Thymus (tissue), 11 donors: ENCODE measurements around the gene STYXL1. TPM values are rescaled to one million over a fixed set of nuclear protein-coding genes. Genes with fewer than 3 reads are reported as not detected.

ENCODE experiments used
- DNase-seq, 9 donors: peaks; one replicate each; pipeline ENCODE4 v3.0.0-alpha.2; 2013; ENCODE audit warnings: low spot score in 9 of 9, low read depth in 6 of 9, missing footprints in 1 of 9
- H3K27ac ChIP-seq, 2 donors: one replicate each; pipeline ENCODE4 v1.5.1; 2013; ENCODE audit warnings: control low read depth in 1 of 2, low read depth in 1 of 2, low read length in 1 of 2, mild to moderate bottlenecking in 1 of 2, moderate library complexity in 1 of 2
- H3K27me3 ChIP-seq, 2 donors: one replicate each; pipeline ENCODE4 v1.5.1; 2013; ENCODE audit warnings: low read length in 1 of 2; ENCODE audit not compliant: control insufficient read depth in 2 of 2, insufficient read depth in 1 of 2
- H3K36me3 ChIP-seq, 2 donors: one replicate each; pipeline ENCODE4 v1.5.1; 2013; ENCODE audit warnings: low read length in 1 of 2, mild to moderate bottlenecking in 1 of 2, moderate library complexity in 1 of 2; ENCODE audit not compliant: control insufficient read depth in 2 of 2, insufficient read depth in 2 of 2
- H3K4me1 ChIP-seq, 2 donors: one replicate each; pipeline ENCODE4 v1.5.1; 2013; ENCODE audit warnings: low read length in 2 of 2; ENCODE audit not compliant: control insufficient read depth in 2 of 2, insufficient read depth in 2 of 2
- H3K4me3 ChIP-seq, 2 donors: one replicate each; pipeline ENCODE4 v1.5.1; 2013; ENCODE audit warnings: low read length in 2 of 2, control low read depth in 1 of 2, mild to moderate bottlenecking in 1 of 2
- H3K9me3 ChIP-seq, 2 donors: one replicate each; pipeline ENCODE4 v1.5.1; 2013; ENCODE audit warnings: low read length in 1 of 2, mild to moderate bottlenecking in 1 of 2; ENCODE audit not compliant: control insufficient read depth in 2 of 2, insufficient read depth in 1 of 2
- WGBS: extraction: QIAGEN DNeasy Blood & Tissue Kit; methylation state at CpG from one replicate; pipeline ENCODE4 v1.1.7; 2013; 5-methylcytosine and 5-hydroxymethylcytosine counted together
- polyA plus RNA-seq: library from polyadenylated mRNA; stranded (reverse); fragments of 200-250 nt; gene quantifications from one replicate; pipeline ENCODE4 v1.2.3, GENCODE V29; 2013
- total RNA-seq: library from RNA; stranded (reverse); fragments of 120-200 nt; gene quantifications from one replicate; pipeline ENCODE4 v1.2.4, GENCODE V29; 2013
- donor health status: healthy.

The STYXL1 gene
- total and polyA plus RNA-seq, 2 donors: 36.9 to 55.9 TPM

DNA sequence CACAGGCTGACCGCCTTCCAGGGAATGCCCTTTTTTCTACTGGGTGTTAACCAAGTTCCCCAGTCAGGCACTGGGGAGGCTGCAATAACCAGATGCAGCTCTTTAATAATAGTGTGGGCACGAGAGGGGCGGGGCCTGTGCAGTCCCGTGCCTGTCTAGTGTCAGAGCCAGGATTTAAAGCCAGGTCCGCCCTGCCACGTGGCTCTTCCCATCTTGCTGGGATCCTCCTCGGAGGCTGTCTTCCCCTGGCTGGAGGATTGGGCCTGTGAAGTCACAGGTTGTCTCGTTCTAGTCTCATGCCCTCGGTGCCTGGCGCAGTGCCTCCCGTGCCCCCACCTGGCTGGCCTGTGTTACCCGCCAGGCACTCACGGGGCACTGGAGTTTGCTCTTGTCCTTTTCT lies 78.6 kb downstream of the STYXL1 start:
- H3K4me3 ChIP-seq: no peak overlapping the region
- no peaks in the 10 kb centered on the region for H3K9me3 ChIP-seq
- H3K36me3 ChIP-seq: peaks cover 40 to 42% of the 10 kb centered on the region in 2 donors
- no peak overlapping the region for H3K27ac ChIP-seq
- peaks cover 0 to 5% of the 10 kb centered on the region in 2 donors for H3K4me1 ChIP-seq
- no peak for DNase-seq
- 96% methylated on average over 13 of the region's 13 CpGs for WGBS
- no peaks in the 10 kb centered on the region for H3K27me3 ChIP-seq

DNA sequence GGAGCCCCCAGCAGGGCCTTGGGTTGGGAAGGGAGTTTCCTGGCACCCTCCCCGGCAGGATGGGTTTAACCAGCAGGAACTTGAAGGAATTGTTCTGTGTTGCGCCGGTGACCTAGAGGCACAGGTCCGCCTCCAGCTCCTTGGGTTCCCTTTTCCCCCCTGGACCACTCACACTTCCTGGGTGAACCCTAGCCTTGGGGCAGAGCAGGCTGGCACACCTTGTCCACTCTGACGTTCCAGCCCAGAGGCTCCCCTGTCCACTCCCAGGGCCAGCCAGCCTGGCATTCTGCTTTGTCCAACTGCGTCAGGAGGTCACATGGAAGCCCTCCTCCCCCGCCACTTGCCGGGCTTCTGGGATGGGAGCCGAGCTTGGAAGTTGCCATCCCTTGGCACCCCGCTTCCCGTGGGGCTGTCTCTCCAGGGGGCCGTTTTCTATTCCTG lies 79.2 kb downstream of the STYXL1 start:
- Histone ChIP-seq H3K4me3 (no peak overlapping the region), H3K27ac (no peak overlapping the region), H3K4me1 (peaks cover 0 to 5% of the 10 kb centered on the region in 2 donors), H3K36me3 (peaks cover 36% of the 10 kb centered on the region in 2 donors), H3K27me3 (no peaks in the 10 kb centered on the region), H3K9me3 (no peaks in the 10 kb centered on the region)
- WGBS: 98% methylated on average over 12 of the region's 12 CpGs
- no peak for DNase-seq

DNA sequence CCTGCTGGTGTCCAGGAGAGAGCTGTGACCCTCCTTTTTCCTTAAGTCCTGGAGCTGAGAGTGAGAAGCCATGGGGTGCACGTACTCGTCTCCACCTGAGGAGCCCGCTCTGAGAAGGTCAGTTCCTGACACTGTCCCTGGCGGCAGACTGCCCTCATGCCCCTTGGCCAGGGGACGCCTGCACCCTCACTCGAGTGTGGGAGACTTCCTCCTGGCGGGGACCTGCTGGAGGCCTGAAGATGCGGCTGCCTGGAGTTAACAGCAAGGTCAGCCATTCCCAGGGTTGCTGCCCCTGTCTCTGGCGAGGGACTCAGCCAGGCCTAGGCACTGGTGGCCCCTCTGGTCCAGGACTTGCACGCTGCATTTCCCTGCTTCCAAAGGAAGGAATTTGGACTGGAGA lies 79.8 kb downstream of the STYXL1 start:
- Histone ChIP-seq H3K4me3 (no peak overlapping the region), H3K4me1 (peaks cover 0 to 5% of the 10 kb centered on the region in 2 donors), H3K27ac (no peak overlapping the region), H3K27me3 (no peaks in the 10 kb centered on the region), H3K9me3 (no peaks in the 10 kb centered on the region), H3K36me3 (peaks cover 32% of the 10 kb centered on the region in 2 donors)
- no peak for DNase-seq
- WGBS: 92% methylated on average over 10 of the region's 10 CpGs

DNA sequence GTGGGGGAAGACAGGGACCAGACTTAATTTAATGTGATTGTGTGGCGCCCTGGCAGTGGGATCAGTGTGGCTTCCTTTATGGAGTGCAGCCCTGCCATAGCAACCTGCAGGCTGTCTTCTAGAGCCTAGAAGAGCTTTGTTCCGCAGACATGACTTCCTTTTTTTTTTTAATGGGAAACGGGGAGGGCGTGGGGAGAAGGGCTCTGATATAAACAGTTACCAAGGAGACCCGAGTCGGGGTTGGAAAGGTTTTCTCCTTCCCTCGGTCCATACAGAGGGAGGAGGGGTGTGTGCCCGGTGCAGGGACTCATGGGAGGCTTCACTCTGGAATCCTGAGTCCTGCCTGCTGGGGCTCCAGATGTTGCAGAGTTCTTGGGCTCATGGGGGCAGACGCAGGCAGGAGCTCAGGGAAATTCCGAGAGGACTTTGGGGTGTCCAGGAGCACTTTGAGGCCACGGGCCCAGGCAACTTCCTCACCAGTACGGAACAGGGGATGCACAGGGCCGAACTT lies 80.3 kb downstream of the STYXL1 start:
- H3K4me1 ChIP-seq: peaks cover 0 to 5% of the 10 kb centered on the region in 2 donors
- peaks cover 29% of the 10 kb centered on the region in 2 donors for H3K36me3 ChIP-seq
- H3K27ac ChIP-seq: no peak overlapping the region
- WGBS: 50% methylated on average over 13 of the region's 13 CpGs
- no peaks in the 10 kb centered on the region for H3K9me3 ChIP-seq
- H3K4me3 ChIP-seq: no peak overlapping the region
- DNase-seq: no peak
- no peaks in the 10 kb centered on the region for H3K27me3 ChIP-seq

DNA sequence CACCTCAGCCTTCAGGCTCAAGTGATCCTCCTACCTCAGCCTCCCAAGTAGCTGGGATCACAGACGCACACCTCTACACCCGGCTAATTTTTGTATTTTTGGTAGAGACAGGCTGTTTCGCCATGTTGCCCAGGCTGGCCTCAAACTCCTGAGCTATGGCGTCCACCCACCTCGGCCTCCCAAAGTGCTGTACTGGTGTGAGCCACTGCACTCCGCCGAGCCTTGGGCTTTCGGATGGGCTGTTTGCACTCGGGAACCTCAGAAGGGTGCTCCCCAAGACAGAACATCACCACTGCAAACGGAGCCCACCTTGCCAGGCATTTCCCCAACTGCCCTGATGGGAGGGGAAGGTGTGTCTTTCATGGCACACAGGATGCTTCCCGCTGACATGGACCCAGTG lies 80.7 kb downstream of the STYXL1 start:
- WGBS: 95% methylated on average over 11 of the region's 11 CpGs
- H3K36me3 ChIP-seq: peaks cover 24% of the 10 kb centered on the region in 2 donors
- H3K4me3 ChIP-seq: no peak overlapping the region
- no peaks in the 10 kb centered on the region for H3K27me3 ChIP-seq
- DNase-seq: no peak
- H3K27ac ChIP-seq: no peak overlapping the region
- no peaks in the 10 kb centered on the region for H3K9me3 ChIP-seq
- peaks cover 0 to 5% of the 10 kb centered on the region in 2 donors for H3K4me1 ChIP-seq

DNA sequence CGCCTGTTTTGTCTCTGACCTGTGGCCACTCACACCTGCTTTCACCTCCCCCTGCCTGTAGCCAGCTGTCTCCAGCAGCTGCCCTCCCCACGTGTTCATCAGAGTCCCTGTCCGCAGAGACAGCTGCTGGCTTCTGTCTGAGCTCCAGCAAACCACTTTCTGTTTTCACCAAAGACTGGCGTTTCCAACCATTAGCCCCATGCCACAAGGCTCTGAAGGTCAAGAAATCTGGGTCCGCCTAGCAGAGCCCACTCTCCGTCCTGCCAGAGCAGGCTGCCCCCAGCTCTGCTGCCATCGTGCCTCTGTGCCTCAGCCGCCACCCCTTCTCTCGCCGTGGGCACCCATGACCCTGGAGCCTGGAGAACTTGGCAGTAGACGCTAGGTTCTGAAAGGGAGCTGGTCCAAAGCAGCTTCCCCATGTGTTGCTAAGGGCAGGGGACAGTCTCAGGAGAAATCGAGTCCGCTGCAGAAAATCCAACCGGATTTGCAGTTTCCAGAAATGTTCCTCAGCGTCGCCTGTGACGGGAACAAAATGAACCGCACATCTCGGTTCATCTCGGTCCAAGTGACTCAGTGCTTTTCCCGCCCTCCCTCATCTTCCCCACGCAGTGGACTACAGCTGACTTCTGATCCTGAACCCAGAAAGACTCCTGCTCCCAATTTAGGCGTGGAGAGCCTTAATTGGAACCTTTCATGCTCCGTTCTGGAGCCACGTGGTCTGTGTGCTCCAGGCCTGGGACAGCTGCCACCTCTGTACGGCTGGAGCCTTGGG lies 81.4 kb downstream of the STYXL1 start:
- 92% methylated on average over 26 of the region's 26 CpGs for WGBS
- Histone ChIP-seq H3K4me1 (peaks cover 0 to 5% of the 10 kb centered on the region in 2 donors), H3K9me3 (no peaks in the 10 kb centered on the region), H3K27me3 (no peaks in the 10 kb centered on the region), H3K36me3 (peaks cover 26 to 27% of the 10 kb centered on the region in 2 donors), H3K27ac (peak overlapping the region in 1 of 2 donors; percentile 47), H3K4me3 (no peak overlapping the region)
- DNase-seq: peak in 1 of 9 donors; percentile 29

DNA sequence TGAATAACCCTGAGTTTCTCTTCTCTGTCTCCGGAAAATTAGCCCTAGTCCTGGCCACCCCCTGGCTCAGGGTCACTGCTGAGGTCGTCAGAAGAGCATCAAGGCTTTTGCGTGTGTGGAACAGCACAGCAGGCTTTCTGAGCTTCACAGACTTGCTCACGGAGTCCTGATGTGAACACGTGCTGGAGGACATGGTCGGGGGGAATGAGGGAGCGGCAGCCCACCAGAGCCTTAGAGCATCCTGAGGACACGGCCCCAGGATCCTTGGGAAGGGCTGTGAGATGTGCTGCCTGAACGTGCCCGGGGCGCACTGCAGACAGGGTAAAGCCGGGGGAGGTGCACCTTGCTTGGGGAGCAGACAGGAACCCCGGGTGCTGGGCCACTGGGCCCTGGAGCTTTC lies 82.2 kb downstream of the STYXL1 start:
- H3K36me3 ChIP-seq: peaks cover 28% of the 10 kb centered on the region in 2 donors
- H3K4me1 ChIP-seq: peaks cover 0 to 5% of the 10 kb centered on the region in 2 donors
- DNase-seq: no peak
- WGBS: 95% methylated on average over 13 of the region's 13 CpGs
- H3K9me3 ChIP-seq: no peaks in the 10 kb centered on the region
- no peak overlapping the region for H3K4me3 ChIP-seq
- H3K27me3 ChIP-seq: no peaks in the 10 kb centered on the region
- H3K27ac ChIP-seq: no peak overlapping the region

DNA sequence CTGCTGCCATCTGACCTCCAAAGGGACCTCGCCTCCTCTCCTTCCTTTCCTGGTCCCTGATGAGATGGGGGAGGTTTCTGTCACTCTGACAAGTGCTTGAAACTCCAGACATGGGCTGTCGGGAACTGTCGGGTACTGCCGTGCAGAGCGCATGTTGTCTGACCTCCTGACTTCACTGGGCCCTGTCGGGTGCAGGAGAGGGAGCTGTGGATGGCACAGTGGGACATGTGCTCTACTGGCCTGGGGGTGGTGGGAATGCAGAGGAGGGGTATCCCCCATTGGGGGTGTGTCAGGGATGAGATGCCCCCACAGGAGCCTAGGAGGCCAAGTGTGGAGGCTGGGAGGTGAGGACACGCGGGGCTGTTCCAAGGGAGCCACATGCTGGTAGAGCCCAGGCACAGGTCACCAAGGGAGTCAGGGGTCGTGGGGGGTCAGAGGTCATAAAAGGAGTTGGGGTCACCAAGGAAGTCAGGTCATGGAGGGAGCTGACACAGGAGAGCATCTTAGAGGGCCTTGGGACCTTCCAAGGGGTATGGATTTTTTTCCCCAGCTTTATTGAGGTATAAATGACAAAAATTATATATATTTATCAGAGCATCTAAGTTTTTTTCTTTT lies 84.3 kb downstream of the STYXL1 start:
- WGBS: 92% methylated on average over 9 of the region's 9 CpGs
- H3K4me3 ChIP-seq: no peak overlapping the region
- no peak overlapping the region for H3K27ac ChIP-seq
- H3K4me1 ChIP-seq: peaks cover 0 to 5% of the 10 kb centered on the region in 2 donors
- no peaks in the 10 kb centered on the region for H3K27me3 ChIP-seq
- H3K9me3 ChIP-seq: no peaks in the 10 kb centered on the region
- no peak for DNase-seq
- H3K36me3 ChIP-seq: peaks cover 32 to 34% of the 10 kb centered on the region in 2 donors
